Fibroblast of villous mesenchyme (primary cell): ENCODE measurements around the gene PLG. TPM values are rescaled to one million over a fixed set of nuclear protein-coding genes. Genes with fewer than 3 reads are reported as not detected.
"Not testable (repeated sequence)": the region's sequence is repeated elsewhere in the genome, so short reads cannot be mapped to it uniquely, and the experiment has no call there.

ENCODE experiments used
- DNase-seq: peaks from one replicate; pipeline ENCODE4 v3.0.0-alpha.2; 2010; ENCODE audit warnings: low read depth
- H3K4me3 ChIP-seq: 2 replicates; pipeline ENCODE4 v1.5.1; 2011; ENCODE audit warnings: low read depth, mild to moderate bottlenecking, low read length
- CTCF ChIP-seq: IDR thresholded peaks from 2 replicates; pipeline ENCODE4 v1.5.1; 2012; ENCODE audit warnings: low read depth, mild to moderate bottlenecking, low read length; ENCODE audit not compliant: insufficient read depth
- total RNA-seq: library from RNA; depleted of rRNA; stranded (reverse); fragments of >200 nt; gene quantifications from 2 replicates; pipeline ENCODE4 v1.2.3, GENCODE V29; 2012

The PLG gene
- total RNA-seq, 1 donor = not detected

DNA sequence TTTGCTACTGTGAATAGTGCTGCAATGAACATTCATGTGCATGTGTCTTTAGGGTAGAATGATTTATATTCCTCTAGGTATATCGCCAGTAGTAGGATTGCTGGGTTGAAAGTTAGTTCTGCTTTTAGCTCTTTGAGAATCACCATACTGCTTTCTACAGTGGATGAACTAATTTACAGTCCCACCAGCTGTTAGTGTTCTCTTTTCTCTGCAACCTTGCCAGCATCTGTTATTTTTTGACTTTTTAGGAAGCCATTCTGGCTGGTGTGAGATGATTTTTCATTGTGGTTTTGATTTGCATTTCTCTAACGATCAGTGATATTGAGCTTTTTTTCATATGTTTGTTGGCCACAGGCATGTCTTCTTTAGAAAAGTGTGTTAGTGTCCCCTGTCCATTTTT, 40.0 kb downstream of the PLG start:
- no peak for DNase-seq
- no peak for TF ChIP-seq CTCF
- no peak overlapping the region for H3K4me3 ChIP-seq

DNA sequence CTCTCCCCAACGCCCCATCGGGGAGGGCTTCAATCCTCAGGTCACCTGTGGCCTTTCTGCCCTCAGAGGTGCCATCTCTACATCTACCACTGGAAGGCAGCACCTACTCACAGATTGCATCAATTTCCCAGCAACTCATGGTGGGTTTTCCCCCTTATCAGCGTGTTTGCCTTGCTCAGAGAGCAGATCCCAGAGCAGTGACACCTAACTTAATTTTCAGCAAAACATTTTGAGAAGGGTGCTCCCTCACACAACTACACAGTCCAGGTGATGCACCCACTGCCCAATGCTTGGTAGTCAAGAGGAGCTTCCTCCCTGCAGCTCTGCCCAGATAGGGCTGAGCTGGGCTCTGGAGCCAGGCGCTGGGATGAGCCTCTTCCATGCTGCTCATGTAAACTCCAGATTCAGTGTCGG, 48.2 kb downstream of the PLG start:
- DNase-seq = no peak

GRCh38 chr6:160753211-160753610, 51.2 kb downstream of the PLG start:
- DNase-seq, H3K4me3 ChIP-seq: not testable (repeated sequence)

More for the DNA sequence above, 48.2 kb downstream of the PLG start:
- TF ChIP-seq CTCF = peak; percentile 18
- H3K4me3 ChIP-seq = no peak overlapping the region

DNA sequence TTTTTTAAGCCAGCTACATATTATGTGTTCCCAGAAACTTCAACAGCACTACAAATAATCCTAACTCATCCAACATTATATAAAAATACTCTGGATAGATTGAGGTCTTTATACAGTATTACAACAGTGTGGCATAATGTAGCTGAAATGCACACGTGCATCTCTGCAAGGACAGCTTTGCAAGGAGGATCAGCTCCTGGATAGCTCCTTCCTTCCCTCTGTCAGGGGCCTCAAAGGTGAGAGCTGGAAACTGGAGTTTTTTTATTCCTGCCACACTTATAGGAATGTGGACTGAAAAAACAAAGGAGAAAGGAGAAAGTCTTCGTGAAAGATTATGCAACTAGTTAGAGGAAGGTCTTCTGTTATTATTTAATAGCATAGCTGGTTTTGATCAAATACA, 53.1 kb downstream of the PLG start:
- no peak overlapping the region for H3K4me3 ChIP-seq
- TF ChIP-seq CTCF = no peak
- DNase-seq = no peak

DNA sequence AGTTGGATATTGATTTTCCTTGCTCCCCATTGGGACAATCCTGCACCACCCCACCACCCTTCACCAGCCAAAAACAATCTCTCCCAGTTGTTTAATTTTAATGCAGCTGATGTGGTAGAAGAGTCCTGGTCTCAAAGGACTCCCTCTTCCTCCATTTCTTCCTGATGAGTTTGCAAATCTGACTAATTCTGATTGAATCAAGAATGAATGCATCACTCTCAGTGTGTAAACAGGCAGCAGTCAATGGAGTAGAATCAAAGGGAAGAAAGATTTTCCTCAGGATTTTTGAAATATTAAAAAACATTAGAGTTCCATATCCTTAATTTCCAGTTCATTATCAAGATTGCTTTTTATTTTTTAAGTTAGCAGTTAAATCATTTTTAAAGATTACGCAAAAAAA, 54.0 kb downstream of the PLG start:
- no peak overlapping the region for H3K4me3 ChIP-seq
- no peak for DNase-seq
- TF ChIP-seq CTCF = no peak

DNA sequence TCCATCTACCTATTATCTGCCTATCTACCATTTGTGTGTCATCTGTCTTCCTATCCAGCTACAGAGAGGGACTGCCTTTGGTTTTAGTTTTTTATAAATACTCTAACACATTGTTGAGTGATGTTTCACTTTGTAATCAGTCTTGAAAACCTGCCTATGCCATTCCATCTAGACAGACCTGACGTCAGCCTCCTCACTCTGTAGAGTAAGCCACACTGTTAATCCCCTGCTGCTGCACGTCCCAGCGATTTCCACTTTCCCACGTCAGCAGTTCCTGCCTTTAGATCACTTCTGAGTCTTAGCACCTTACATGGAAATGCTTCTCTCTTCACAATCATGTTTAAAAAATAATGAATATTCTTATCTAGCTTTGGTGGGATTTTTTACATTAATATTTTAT, 54.8 kb downstream of the PLG start:
- no peak overlapping the region for H3K4me3 ChIP-seq
- no peak for TF ChIP-seq CTCF
- DNase-seq = no peak

DNA sequence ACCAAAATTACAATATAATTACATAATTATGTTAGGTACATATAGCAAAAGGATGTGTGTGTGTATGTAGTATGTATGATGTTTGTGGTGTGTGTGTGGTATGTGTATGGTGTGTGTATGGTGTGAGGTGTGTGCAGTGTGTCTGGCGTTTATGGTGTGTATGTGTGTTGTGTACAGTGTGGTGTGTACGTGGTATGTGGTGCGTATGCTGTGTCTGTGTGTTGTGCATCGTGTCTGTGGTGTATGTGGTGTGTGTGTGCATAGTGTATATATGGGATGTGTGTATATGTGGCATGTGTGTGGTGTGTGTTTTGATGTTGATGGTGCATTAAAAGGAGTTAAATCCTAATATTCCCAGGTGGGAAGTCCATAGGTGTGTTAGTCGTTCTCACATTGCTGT, 62.8 kb downstream of the PLG start:
- DNase-seq = no peak
- TF ChIP-seq CTCF = no peak
- H3K4me3 ChIP-seq = no peak overlapping the region

GRCh38 chr6:160765412-160765811, 63.4 kb downstream of the PLG start:
- no peak for DNase-seq
- H3K4me3 ChIP-seq = no peak overlapping the region
- no peak for TF ChIP-seq CTCF
